Right lobe of liver (tissue), 4 donors: Measurements from ENCODE around the gene CCR5AS.

ENCODE experiments used
- CTCF ChIP-seq, 4 donors: fragments of 200-600 bp in 3 of 4; fragments of 450-650 bp in 1 of 4; IDR thresholded peaks; one replicate each; pipeline versions ENCODE4 v1.5.1 to v1.8.0; 2016 to 2022; ENCODE audit warnings: antibody characterized with exemption in 4 of 4, mild to moderate bottlenecking in 2 of 4
- POLR2A ChIP-seq: fragments of 450-650 bp; IDR thresholded peaks from one replicate; pipeline ENCODE4 v1.6.1; 2017; ENCODE audit warnings: antibody characterized with exemption, mild to moderate bottlenecking
- donor health status: DM: no; HTN: no; CAD: no.
- donor health status: DM: no; HTN: no; CAD: no.
- donor health status: DM: no; HTN: yes; CAD: no.

GRCh38 chr3:46407970-46408369 is 1.1 kb upstream of the CCR5AS start:
- no peak for TF ChIP-seq CTCF (IDR thresholded peaks at IDR 0.05)
- no peak for TF ChIP-seq POLR2A
